Vagina (tissue), 2 donors: ENCODE measurements around the gene ASPHD1. TPM values are rescaled to one million over a fixed set of nuclear protein-coding genes. Genes with fewer than 3 reads are reported as not detected.

ENCODE experiments used
- DNase-seq, 2 donors: peaks; one replicate each; pipeline ENCODE4 v3.0.0-alpha.2; 2017; ENCODE audit errors: extremely low spot score in 2 of 2
- H3K27ac ChIP-seq: fragments of 200-600 bp; sonication (generic); one replicate; pipeline ENCODE4 v1.5.1; 2019
- H3K27me3 ChIP-seq: fragments of 200-600 bp; sonication (generic); one replicate; pipeline ENCODE4 v1.5.1; 2019
- H3K36me3 ChIP-seq, 2 donors: fragments of 200-600 bp; sonication (generic); one replicate each; pipeline ENCODE4 v1.5.1; 2017 to 2019
- H3K4me1 ChIP-seq: fragments of 200-600 bp; sonication (generic); one replicate; pipeline ENCODE4 v1.5.1; 2019
- H3K4me3 ChIP-seq, 2 donors: fragments of 200-600 bp; sonication (generic); 1 replicate in 1 of 2; 2 replicates in 1 of 2; pipeline ENCODE4 v1.5.1; 2016 to 2019
- H3K9me3 ChIP-seq: fragments of 200-600 bp; sonication (generic); one replicate; pipeline ENCODE4 v1.5.1; 2019
- POLR2A ChIP-seq, 2 donors: fragments of 450-650 bp; IDR thresholded peaks; one replicate each; pipeline ENCODE4 v1.6.1; 2017; ENCODE audit warnings: antibody characterized with exemption in 2 of 2, mild to moderate bottlenecking in 2 of 2, moderate library complexity in 2 of 2
- POLR2AphosphoS5 ChIP-seq, 2 donors: sonication (generic); formaldehyde crosslinking; IDR thresholded peaks; one replicate each; pipeline ENCODE4 v1.9.0; 2017; ENCODE audit warnings: antibody characterized with exemption in 2 of 2, mild to moderate bottlenecking in 2 of 2, low read depth in 1 of 2; ENCODE audit not compliant: insufficient read depth in 1 of 2
- intact Hi-C: fragments of 100-400 bp; cut with DNase I; formaldehyde crosslinking; loops from one replicate; pipeline ENCODE4 v1.15.1; 2023
- total RNA-seq: library from RNA; depleted of rRNA; stranded (reverse); fragments of >200 nt; gene quantifications from one replicate; pipeline ENCODE4 v1.2.3, GENCODE V29; 2016
- TF ChIP-seq, protein P1 (sequence below), 3 experiments: fragments of 450-650 bp in 2 of 3; fragments of 200-600 bp in 1 of 3; sonication (generic) in 1 of 3; IDR thresholded peaks; one replicate each; pipeline ENCODE4 v1.5.1; 2017 to 2019; ENCODE audit warnings: antibody characterized with exemption in 3 of 3, mild to moderate bottlenecking in 2 of 3, moderate library complexity in 2 of 3

Gene ASPHD1
- total RNA-seq, 1 donor from 2014 or later = not detected

DNA sequence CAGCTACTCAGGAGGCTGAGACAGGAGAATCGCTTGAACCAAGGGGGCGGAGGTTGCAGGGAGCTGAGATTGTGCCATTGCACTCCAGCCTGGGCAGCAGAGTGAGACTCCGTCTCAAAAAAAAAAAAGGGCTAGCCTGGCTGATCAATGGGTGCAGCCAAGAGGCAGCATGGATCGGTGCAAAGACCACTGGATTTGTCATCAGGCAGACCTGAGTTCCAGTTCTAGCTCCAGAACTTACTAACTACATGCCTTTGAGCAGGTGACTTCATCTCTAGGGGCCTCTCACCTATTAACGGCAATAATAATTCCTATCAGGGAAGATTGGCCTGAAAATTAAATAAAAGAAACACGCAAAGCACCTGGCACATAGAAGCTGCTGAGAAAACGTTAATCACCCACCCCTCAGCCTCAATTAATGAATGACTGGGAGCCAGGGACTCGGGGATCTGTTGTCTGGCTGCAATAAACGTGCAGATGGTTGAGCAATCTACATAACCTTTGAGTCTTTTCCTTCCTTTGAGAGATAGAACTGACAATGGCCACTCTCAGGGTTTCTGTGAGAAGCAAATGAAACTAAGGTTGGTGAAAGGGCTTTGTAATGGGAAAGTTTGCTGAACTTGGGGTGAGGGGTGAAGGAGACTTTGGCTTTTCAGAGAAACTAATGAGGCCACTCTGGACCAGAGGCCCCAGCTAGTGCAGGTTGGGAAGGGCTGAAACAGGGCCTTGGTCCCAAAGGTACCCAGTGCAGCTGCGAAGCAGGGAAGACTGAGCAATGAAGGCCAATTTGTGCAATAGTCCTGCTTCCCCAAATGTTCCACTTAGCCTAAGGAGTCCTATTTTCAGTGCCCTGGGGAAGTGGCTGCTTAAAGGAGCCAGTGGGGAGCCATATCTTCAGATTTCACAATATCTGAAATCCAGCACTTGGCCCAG is 8.5 kb upstream of the ASPHD1 start:
- no peaks in the 10 kb centered on the region for H3K4me1 ChIP-seq
- TF ChIP-seq, protein P1, sequence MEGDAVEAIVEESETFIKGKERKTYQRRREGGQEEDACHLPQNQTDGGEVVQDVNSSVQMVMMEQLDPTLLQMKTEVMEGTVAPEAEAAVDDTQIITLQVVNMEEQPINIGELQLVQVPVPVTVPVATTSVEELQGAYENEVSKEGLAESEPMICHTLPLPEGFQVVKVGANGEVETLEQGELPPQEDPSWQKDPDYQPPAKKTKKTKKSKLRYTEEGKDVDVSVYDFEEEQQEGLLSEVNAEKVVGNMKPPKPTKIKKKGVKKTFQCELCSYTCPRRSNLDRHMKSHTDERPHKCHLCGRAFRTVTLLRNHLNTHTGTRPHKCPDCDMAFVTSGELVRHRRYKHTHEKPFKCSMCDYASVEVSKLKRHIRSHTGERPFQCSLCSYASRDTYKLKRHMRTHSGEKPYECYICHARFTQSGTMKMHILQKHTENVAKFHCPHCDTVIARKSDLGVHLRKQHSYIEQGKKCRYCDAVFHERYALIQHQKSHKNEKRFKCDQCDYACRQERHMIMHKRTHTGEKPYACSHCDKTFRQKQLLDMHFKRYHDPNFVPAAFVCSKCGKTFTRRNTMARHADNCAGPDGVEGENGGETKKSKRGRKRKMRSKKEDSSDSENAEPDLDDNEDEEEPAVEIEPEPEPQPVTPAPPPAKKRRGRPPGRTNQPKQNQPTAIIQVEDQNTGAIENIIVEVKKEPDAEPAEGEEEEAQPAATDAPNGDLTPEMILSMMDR (IDR thresholded peaks at IDR 0.05) = no peak
- no peaks in the 10 kb centered on the region for H3K9me3 ChIP-seq
- DNase-seq = no peak
- no peak overlapping the region for H3K4me3 ChIP-seq
- no peaks in the 10 kb centered on the region for H3K27me3 ChIP-seq
- H3K27ac ChIP-seq = no peak overlapping the region
- intact Hi-C loops = no loop called here
- H3K36me3 ChIP-seq = no peaks in the 10 kb centered on the region

DNA sequence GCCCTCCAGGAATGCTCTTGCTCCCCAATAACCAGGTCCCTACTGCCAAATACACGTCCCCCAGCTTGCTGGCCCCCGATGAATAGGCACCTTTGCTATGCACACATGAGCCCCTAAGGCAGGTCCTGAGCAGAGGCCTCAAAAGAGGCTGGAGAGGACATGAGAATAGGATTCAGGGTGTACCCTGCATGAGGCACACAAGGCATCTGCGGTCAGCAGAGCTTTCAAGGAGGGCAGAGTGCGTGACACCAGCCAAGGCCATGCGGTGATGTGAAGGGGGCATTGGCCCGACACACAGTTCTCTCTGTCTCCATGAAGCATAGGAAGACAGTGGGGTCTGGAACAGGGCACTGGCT is 7.9 kb upstream of the ASPHD1 start:
- no peak for TF ChIP-seq POLR2AphosphoS5 (IDR thresholded peaks at IDR 0.05; ENCODE audit: insufficient read depth in 1 of 2, low read depth in 1 of 2)
- no peak for TF ChIP-seq POLR2A (IDR thresholded peaks at IDR 0.05)
- TF ChIP-seq, protein P1 (IDR thresholded peaks at IDR 0.05) = no peak
- H3K36me3 ChIP-seq = no peaks in the 10 kb centered on the region
- intact Hi-C loops = no loop called here

DNA sequence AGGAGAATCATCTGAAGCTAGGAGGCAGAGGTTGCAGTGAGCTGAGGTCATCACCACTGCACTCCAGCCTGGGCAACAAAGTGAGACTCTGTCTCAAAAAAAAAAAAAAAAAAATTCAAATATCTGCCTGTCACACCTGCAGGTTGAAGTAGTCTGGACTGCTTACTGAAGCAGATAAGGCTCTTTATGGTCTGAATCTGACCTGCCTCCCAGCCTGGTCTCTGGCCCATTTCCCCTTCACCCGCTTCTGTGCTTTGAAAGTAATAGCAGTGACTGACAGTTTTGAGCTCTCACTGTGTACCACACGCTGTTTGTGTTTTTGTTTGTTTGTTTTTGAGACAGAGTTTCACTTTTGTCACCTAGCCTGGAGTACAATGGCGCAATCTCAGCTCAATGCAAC is 6.7 kb upstream of the ASPHD1 start:
- no peak for DNase-seq
- Histone ChIP-seq H3K9me3 (no peaks in the 10 kb centered on the region), H3K4me1 (no peaks in the 10 kb centered on the region), H3K4me3 (no peak overlapping the region), H3K27me3 (peaks cover 3% of the 10 kb centered on the region), H3K27ac (no peak overlapping the region), H3K36me3 (no peaks in the 10 kb centered on the region)
- no peak for TF ChIP-seq POLR2AphosphoS5 (IDR thresholded peaks at IDR 0.05; ENCODE audit: insufficient read depth in 1 of 2, low read depth in 1 of 2)
- TF ChIP-seq, protein P1 (IDR thresholded peaks at IDR 0.05) = no peak
- TF ChIP-seq POLR2A (IDR thresholded peaks at IDR 0.05) = no peak
- intact Hi-C loops = no loop called here

More for the DNA sequence above, 7.9 kb upstream of the ASPHD1 start:
- Histone ChIP-seq H3K4me3 (no peak overlapping the region), H3K27ac (no peak overlapping the region), H3K27me3 (no peaks in the 10 kb centered on the region), H3K9me3 (no peaks in the 10 kb centered on the region), H3K4me1 (no peaks in the 10 kb centered on the region)
- DNase-seq = no peak

DNA sequence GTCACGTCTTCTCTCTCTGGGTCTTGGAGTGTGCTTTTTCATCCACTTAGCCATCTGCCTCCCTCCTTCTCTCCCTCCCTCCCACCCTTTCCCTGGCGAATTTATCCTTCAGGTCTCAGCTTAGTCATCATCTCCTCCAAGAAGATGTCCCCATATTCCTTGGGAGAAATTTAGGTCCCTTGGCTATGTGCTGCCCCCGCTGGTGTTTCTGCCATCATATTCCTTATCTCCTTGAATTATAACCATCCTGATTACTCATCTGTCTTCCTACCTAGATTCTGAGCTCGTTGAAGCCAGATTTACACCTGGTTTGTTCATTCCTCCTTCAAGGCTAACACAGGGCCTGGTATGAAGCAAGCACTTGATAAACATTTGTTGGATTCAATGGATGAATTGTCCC is 5.9 kb upstream of the ASPHD1 start:
- Histone ChIP-seq H3K27ac (no peak overlapping the region), H3K9me3 (no peaks in the 10 kb centered on the region), H3K27me3 (peaks cover 3% of the 10 kb centered on the region), H3K4me1 (peaks cover 4% of the 10 kb centered on the region), H3K4me3 (no peak overlapping the region), H3K36me3 (no peaks in the 10 kb centered on the region)
- intact Hi-C loops = no loop called here
- DNase-seq = no peak
- no peak for TF ChIP-seq POLR2AphosphoS5 (IDR thresholded peaks at IDR 0.05; ENCODE audit: insufficient read depth in 1 of 2, low read depth in 1 of 2)
- TF ChIP-seq, protein P1 (IDR thresholded peaks at IDR 0.05) = no peak

DNA sequence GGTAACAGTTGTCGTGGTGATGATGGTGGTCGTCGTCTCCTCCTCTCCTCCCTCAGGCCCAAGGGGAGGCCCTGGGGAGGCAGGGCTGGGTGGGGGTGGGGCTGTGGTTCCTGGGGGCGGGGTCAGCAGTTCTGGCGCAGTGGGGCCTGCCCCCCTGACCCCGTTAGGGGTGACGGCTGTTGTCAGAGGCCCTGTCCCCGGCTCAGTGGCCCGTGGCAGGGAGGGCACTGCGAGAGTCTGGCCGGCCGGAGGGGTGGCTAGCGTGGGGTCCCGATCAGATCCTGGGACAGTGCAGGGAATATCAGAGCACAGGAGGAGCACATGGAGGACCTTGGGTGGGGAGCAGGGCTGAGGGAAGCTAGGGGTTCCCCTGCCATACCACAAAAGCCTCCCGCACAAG is 3.4 kb upstream of the ASPHD1 start:
- peaks cover 22% of the 10 kb centered on the region for H3K4me1 ChIP-seq
- H3K9me3 ChIP-seq = no peaks in the 10 kb centered on the region
- H3K36me3 ChIP-seq = no peaks in the 10 kb centered on the region
- no peak overlapping the region for H3K4me3 ChIP-seq
- no peak overlapping the region for H3K27ac ChIP-seq
- TF ChIP-seq POLR2AphosphoS5 (IDR thresholded peaks at IDR 0.05; ENCODE audit: insufficient read depth in 1 of 2, low read depth in 1 of 2) (no peak), POLR2A (IDR thresholded peaks at IDR 0.05) (no peak)
- TF ChIP-seq, protein P1 (IDR thresholded peaks at IDR 0.05) = no peak
- DNase-seq = no peak
- intact Hi-C loops = no loop called here
- H3K27me3 ChIP-seq = peaks cover 3% of the 10 kb centered on the region
